ENCODE measurements around the gene ATP13A4.

Gene ATP13A4

DNA sequence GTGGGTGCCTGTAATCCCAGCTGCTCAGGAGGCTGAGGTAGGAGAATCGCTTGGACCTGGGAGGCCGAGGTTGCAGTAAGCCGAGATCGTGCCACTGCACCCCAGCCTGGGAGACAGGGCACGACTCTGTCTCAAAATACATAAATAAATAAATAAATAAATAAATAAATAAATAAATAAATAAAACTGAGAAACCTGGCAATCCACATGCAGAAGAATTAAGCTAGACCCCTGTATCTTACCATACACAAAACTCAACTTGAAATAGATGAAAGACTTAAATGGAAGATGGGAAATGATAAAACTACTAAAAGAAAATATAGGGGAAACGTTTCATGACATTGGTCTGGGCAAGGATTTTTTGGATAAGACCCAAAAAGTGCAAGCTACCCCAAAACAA is 58.0 kb downstream of the ATP13A4 start:
- DNase-seq: no peak

DNA sequence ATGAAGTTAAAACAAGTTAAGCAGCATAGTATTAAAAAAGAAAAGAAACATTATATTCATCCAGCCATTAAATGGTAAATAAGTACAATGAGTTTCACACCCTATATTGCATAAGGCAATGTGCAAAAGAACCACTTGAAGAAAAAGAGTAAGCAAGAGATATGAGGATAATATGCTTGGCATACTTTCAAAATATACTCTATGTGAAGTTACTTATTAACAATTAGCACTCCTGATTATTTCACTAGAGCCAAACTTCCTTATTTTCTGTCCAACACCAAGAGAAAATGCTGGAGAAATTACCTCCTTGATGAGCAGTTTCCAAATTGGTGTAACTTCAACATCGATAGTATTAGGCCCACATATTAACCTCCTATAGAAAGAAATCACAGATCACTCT is 63.7 kb downstream of the ATP13A4 start:
- no peak for DNase-seq

DNA sequence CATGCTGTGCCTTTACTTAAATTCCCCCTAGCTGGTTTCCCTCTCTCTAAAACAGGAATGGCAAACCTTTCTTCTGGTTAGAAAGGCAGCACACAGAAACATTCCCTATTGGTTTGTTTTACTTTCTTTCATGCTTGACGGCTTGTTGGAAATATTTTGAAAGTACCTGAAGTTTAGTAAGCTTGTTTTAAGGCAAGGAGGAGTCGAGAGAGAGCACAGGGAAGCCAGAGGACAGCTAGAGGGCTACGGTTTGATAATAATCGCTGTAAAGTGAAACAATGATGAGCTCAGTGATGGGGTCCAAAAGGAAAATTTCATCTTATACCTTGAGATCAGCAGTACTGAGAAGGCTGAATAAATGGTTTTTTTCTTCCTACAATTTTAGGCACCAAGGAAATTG is 64.1 kb downstream of the ATP13A4 start:
- DNase-seq: no peak

DNA sequence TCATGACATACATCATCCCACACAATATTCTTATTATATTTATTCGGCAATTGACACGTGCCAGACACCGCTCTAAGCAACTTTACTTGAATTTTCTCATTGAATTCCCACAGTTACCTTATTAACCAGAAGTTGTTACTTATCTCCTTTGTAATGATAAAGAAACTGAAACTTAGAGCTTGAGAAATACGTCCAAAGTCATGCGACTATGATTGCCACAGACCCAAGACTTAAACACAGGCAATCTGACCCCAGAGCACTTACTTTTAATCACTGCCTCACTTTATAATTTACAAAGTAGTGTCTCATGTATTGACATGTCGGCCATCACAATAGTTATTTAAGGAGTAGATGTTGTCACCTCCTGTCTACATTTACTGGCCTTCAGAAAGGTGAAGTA is 64.7 kb downstream of the ATP13A4 start:
- no peak for DNase-seq

DNA sequence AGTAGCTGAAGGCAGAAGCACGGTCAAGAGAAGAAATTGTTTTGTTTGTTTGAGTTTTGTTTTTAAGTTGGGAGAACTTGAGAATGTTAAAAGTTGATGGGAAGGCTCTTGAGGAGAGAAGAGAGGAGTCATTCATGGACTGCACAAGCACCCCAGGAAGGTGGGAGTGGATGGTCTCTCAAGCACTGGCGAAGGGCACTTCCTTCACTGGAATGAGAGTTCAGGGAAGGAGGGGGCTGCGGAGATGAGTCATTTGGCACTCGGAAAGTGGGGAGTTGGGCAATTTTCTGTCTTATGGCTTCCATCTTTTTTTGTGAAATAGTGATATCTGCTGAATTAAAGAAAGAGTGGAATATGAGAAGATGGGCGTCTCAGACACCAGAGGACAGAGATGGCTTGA is 66.0 kb downstream of the ATP13A4 start:
- DNase-seq: no peak

DNA sequence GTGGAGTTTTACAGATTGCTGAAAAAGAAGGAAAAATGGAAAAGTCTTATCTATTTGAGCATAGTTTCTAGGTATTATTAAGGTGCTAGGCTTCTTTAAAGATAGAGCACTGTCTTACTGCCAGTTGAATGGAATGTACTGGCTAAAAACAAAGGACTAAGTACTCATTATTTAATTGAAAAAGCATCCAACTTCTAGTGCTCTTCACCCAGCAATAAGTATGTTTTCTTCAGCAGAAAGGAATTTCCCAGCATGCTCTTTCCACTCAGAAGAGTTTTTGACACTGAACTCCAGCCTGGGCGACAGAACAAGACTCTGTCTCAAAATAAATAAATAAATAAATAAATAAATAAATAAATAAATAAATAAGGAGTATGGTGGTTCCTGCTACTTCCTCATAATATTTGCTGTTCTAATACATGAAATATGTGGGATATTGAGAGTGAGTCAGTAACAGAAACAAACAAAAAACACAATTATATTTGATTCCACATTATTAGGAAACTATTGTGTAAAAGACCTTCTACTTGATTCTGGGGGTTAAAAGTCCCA is 70.6 kb downstream of the ATP13A4 start:
- DNase-seq: no peak

DNA sequence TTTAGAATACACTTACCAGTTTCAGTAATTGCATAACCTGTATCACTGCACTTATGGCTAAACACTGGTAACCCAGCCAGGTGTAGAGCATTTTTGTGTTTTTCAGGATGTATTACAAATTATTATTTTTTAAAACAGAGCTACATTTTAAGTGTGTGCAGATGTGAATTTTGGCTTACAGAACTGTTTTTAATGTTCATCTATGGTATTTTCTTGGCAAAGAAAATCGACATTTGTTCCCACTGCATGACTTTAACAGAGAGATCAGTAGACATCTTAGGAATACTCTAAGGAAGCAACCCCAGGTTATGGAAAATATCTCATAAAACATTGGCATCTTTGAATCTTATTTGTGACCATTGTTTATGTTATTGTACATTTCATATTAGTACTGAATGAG is 73.3 kb downstream of the ATP13A4 start:
- DNase-seq: no peak

DNA sequence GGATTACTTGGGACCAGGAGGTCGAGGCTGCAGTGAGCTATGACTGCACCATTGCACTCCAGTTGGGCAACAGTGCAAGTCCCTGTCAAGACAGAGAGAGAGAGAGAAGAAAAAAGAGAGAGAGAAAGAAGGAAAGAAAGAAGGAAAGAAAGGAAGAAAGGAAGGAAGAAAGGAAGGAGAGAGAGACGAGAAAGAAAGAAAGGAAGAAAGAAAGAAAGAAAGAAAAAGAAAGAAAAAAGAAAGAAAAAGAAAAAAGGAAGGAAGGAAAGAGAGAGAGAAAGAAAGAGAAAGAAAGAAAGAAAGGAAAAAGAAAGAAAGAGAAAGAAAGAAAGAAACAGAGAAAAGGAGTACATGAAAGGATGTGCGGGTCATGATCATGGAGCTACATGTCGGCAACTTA is 80.2 kb downstream of the ATP13A4 start:
- DNase-seq: no peak

DNA sequence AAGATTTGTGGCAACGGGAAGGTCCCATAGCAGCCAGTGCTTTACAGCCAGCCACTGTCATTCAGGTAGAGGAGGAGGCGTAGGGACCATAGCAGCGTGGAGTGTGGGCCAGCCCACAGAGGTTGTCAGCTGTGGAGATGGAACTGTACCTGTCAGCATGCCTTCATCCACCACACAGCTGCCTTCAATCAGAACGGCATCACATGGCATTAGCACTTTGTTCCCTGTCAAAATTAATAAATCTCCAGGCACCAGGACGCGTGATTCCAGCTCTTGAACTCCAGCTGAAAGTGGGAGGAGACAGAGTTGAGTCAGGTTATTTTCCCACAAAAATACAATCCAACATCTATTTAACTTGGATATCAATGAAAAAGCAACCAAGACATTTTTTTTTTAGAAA is 84.0 kb downstream of the ATP13A4 start:
- no peak for DNase-seq

DNA sequence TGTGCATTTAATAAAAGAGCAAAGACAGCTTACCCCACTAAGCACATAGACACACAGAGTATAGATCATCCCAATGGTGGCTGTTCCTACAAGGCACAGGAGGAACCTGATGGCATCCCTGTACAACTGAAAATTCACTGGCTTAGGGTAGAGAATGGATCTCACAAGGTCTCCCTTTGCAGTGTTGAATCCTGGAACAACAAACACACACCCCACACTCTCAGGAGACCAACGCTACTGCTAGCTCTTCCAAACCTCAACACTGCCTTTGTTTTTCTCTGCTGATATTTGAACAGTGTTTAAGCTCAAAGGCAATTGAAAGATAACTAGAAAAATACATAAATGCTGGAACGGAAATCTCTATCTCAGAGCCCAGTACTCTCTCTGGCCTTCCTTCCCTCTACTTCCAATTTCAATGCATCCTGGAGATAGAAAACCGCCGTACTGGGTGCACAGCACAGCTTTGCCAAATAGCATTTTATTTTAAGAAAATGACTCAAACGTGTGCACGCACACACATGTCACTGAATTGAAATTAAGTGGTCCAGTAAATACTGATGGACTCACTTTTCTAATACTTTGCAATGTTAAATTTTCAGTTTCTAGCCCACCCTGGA is 88.6 kb downstream of the ATP13A4 start:
- no peak for DNase-seq

DNA sequence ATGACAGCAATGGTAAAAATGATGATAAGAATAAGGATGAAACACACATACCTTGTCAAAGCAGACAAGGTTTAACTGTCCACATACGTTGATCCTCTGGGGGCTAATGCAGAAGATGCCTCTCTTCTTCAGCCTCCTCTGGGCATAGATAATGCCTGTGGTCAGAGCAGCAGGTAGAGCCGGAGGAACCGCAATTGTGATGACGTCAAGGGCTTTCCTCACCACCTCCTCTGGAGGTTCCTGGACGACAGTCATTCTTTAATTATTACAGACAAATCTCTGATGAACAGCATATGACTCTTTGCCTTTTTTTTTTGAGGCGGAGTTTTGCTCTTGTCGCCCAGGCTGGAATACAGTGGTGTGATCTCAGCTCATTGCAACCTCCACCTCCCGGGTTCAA is 89.8 kb downstream of the ATP13A4 start:
- no peak for DNase-seq

DNA sequence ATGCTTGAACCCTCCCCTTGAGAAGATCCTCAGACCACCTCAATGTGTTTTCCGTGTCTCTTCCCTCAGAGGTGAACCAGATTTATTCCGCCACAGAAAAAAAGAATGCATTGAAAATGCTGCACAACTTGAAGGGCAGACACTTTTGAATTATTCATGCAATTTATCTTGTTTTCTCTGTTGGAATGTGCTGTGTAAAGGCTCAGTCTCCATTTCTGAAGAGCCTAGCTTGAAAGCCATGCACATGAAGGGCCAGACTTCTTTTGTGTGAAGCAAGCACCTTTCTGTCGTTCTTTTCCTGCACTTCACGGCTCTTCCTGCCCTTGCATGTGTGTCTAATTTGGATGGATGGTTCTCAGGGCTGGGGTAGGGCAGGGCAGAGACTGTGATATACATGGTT is 97.2 kb downstream of the ATP13A4 start:
- DNase-seq: no peak

DNA sequence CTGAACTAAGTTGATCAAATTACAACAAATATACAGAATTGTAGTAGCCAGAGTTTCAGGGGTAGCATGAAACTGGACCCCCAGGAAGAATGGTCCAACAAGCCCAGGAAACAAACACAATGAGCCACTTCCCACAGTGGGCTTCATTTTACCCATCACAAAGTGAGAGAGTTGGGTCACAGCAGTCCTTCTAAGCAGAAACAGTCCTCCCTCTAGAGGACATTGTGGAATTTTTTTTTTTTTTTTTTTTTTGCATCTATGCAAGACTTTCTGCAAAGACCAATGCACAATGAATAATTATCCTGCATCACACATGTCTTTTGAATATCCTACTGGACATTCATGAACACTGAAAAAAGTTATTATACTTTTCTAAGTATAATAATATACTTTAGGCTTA is 102.4 kb downstream of the ATP13A4 start:
- DNase-seq: no peak

DNA sequence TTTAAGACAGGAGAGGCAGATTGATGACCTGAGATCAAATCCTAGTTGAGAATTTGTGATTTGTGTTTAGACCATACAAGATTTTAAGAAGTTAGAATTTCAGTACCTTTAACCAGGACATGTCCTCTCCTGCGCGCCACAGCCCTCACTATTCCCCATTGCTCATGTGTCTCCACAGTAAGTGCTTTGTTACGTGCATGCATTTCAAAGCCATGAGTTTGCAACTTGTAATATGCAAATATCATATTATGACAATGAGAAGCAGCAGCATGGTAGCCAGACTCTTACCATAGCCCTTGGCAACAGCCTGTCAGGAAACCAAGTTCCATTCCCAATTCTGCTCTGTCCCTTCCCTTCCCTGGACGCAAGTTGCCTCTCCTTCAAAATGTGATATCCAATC is 102.8 kb downstream of the ATP13A4 start:
- DNase-seq: no peak

DNA sequence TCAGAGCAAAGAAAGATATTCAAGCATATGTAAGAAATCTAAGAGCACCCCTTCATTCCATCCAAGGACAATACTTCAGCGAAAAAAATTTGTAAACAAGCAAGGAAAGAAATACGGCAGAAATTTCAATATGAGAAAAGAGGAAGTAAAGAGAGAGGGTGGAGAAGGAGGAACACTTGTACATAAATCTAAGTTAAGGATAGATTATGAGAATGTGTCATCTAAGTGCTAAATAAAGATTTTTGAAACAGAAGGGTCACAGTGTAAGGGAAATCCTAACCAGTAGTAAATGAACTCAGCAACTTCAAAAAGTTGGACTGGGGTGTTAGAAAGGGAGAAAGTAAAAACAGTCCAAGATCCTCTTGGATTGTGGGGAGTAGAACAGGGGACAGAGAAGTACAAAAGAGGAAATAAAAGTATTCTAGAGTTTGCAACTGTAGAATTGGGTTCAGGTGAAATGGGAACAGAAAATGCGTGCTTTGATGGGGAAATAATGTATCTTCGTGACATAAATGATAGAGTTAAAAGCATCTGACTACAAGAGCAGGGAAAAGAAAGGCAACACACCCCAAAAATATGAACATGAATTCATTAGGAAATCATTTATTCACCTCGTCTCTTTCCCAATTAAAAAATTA is 107.6 kb downstream of the ATP13A4 start:
- DNase-seq: no peak

DNA sequence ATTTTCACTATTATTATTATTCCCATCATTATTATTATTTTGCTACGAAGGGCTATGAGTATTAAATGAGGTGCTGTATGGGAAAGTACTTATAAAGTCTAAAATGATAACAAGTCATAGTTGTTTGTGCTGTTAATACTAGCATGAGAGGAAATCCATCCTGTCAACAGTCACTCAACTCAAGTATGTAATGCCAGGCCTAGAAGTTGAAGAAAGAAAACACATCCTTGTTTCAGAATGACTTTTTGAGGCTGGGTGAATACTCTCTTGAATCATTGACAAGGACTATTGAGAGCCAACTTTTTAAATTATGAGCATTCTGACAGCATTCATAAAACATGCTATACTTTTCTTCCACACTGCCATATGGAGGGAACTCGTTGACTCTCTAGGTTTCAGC is 115.3 kb downstream of the ATP13A4 start:
- DNase-seq: no peak

DNA sequence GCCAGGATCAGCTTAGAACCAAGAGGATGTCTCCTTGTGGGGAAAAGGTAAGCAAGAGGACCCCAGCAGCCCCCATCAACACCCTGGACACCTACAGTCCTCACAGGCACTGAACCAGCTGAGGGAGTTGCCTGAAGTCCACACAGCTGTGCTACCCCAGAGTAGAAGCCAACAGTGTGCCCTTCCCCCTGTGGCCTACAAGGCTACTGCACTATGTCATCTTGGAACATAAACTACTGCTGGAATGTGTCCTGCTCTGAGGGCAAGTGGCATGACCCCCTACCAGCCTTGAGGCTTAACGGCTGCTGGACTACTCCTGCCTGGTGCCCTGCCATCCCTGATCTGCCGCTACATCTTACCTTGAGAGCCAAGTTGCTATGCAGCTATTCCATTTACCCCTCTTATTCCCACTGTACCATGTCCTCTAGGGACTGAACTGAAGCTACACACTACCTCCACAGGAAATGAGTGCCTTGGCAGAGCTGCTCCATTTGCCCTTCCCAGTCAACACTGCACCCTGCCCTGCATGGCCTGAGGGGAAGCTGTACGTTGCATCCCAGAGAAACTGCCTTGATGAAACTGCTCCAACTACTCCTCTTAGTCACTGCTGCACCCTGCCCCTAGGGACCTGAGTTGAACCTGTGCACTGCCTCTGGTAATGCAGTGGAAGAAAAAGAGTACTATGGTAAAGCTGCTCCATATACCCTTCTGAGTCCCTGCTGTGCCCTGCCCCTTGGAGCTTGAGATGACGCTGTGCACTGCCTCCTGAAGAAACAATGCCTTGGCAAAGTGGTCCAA is 135.9 kb downstream of the ATP13A4 start:
- no peak for DNase-seq

DNA sequence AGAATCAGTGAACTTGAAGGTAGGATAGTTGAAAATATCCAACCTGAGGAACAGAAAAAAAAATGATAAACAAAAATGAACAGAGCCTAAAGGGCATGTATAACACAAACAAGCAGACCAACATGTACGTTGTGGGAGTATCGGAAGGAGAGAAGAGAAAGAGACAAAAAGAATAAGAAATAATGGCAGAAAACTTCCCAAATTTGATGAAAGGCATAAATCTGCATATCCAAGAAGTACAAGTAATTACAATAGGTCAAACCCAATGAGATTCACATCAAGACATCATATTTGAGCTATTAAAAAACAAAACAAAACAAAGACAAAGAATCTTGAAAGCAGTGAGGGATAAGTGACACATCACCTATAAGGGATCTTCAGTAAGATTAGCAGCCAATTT is 138.1 kb downstream of the ATP13A4 start:
- no peak for DNase-seq

DNA sequence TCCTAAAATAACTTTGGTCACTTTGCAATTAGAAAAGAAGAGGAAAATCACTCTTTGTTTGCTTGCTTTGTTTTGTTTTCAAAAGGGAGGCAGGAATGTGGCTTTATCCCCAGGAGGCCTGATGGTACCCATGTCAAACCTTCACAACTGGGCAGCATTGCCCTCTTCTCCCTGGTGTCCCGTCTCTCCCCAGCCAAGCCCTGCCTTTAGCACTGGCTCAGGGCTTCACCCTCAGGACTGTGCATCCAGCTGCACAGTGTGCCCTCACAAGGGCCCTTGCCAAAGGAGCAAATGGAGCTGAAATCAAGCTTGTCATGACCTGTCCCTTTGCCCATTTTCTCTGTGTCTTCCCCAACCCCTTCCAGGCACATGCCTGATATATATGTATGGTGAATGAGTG is 147.0 kb downstream of the ATP13A4 start:
- no peak for DNase-seq

DNA sequence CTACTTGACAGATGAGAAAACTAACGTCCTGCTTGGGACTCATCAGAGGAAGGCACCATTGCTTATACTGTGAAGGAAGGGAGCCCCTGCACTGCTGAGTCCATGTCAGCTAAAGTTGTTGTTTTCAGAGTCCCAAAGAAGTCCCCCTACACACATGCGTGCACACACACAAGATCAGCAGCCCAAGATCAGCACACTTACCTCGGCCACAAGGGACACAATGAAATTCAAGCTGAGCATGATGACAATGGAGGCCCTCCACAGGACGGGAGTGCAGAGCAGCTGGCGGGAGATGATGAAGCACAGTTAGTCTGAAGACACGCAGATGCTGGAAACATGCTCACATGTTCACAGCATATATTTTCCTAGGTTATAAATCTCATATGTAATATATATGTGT is 147.6 kb downstream of the ATP13A4 start:
- no peak for DNase-seq

DNA sequence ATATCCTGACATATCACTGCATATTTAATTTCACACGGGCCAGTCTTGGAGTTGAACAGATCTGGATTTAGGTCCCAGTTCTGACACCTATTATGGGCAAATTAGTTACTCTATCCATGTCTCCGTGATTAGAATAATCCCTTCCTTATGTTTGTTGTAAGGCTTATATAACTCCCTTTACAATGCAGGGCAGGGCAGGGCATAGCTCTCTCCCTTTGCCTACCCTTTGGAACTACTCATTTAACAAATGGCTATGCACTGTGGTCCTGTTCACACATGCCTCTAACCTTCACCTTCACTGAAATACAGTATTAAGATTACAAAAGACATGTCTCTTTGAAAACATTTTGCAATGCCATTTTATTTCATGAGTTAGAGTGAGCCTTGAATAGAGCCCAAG is 151.4 kb downstream of the ATP13A4 start:
- DNase-seq: no peak

DNA sequence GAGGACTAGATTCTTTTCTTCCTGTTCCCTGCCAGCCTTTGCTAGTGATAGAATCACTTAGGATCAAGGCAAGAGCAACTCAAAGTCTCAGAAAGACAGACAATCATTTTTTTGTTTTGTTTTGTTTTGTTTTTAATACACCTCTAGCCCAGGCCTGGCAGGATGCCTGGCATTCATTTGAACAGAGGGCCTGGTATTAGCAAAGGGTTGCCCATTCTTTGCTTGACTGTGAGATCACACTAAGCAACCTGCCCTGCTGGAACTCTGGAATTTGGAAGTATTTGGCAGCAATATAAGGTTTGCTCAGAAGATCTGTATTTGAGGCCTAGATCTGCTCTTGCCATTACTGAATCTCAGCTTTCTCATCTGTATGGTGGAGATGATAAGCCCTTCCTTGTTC is 154.4 kb downstream of the ATP13A4 start:
- DNase-seq: no peak

DNA sequence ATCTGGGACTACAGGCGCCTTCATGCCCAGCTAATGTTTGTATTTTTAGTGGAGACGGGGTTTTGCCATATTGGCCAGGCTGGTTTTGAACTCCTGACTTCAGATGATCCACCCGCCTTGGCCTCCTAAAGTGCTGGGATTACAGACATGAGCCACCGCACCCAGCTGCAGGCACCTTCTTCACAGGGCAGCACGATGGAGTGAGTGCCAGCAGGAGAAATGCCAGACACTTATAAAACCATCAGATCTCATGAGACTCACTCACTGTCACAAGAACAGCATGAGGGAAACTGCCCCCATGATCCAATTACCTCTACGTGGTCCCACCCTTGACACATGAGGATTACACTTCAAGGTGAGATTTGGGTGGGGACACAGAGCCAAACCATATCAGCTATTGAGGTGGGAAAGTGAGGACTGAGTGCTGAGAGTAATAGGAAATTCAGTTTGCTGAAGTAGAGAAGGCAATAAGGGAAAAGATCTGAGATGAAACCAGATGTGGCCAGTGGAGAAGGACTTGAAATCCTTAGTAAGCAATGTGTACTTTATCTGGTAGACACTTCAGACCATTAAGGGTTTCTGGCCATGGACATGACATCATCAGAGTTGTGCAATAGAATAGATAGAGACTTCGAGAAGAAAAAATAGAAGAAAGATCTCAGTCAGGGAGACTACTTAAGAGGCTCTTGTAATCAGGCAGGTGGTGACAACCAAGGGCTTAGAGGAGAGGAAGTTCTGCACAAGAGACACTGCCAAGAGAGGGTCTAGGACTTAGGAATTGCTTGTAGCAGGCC is 158.0 kb downstream of the ATP13A4 start:
- DNase-seq: no peak
